Sigmoid colon (tissue), 4 donors: Measurements from ENCODE around the gene STK4.

Experiments
- EP300 ChIP-seq, 4 donors: sonication (generic); formaldehyde crosslinking; IDR thresholded peaks; one replicate each; pipeline ENCODE4 v1.6.1; 2017; ENCODE audit warnings: antibody characterized with exemption in 4 of 4
- POLR2AphosphoS5 ChIP-seq, 4 donors: sonication (generic); formaldehyde crosslinking; IDR thresholded peaks; one replicate each; pipeline ENCODE4 v1.6.1; 2017; ENCODE audit warnings: antibody characterized with exemption in 4 of 4
- TF ChIP-seq, protein P1 (sequence below), 4 experiments: fragments of 450-650 bp in 3 of 4; fragments of 200-600 bp in 1 of 4; IDR thresholded peaks; one replicate each; pipeline ENCODE4 v1.5.1; 2016 to 2019; ENCODE audit warnings: antibody characterized with exemption in 4 of 4, mild to moderate bottlenecking in 3 of 4, moderate library complexity in 2 of 4

DNA sequence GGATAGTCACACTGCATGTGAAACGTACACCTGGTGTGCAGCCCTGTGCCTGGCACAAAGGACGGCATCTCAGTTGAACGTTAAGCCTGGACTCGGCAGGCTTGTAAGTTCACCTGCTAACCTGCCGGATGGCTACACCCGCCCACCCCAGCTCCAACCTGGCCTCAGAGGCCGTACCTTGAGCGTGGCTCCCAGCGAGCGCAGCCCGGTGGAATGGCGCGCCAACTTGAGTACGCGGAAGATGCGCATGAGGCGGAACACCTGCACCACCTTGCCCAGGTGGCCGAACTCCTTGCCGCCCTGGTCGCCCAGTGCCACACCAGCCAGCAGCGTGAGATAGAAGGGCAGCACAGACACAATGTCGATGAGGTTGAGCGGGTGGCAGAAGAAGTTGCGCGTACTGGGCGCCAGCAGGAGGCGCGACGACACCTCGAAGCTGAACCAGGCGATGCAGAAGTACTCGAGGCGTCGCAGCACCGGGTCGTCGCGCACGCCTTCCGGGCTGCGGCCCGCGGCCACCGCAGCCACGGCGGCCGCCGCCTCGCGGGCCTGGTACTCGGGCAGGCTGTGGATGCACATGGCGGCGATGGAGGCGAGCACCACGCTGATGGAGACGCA lies 131.3 kb downstream of the STK4 start:
- TF ChIP-seq, protein P1, sequence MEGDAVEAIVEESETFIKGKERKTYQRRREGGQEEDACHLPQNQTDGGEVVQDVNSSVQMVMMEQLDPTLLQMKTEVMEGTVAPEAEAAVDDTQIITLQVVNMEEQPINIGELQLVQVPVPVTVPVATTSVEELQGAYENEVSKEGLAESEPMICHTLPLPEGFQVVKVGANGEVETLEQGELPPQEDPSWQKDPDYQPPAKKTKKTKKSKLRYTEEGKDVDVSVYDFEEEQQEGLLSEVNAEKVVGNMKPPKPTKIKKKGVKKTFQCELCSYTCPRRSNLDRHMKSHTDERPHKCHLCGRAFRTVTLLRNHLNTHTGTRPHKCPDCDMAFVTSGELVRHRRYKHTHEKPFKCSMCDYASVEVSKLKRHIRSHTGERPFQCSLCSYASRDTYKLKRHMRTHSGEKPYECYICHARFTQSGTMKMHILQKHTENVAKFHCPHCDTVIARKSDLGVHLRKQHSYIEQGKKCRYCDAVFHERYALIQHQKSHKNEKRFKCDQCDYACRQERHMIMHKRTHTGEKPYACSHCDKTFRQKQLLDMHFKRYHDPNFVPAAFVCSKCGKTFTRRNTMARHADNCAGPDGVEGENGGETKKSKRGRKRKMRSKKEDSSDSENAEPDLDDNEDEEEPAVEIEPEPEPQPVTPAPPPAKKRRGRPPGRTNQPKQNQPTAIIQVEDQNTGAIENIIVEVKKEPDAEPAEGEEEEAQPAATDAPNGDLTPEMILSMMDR (IDR thresholded peaks at IDR 0.05), result peak in 1 of 4 experiments; percentile 8
- TF ChIP-seq POLR2AphosphoS5 (IDR thresholded peaks at IDR 0.05) (no peak), EP300 (IDR thresholded peaks at IDR 0.05) (no peak)
